DND-41 (cell line): ENCODE data around the gene MYO1H.

Experiments used
- CTCF ChIP-seq: IDR thresholded peaks from 2 replicates; pipeline ENCODE4 v1.5.1; 2012; ENCODE audit warnings: borderline replicate concordance, low read length, moderate library complexity, mild to moderate bottlenecking; ENCODE audit not compliant: poor library complexity, severe bottlenecking; ENCODE audit errors: extremely low read depth
- EZH2 ChIP-seq: IDR thresholded peaks from 3 replicates; pipeline ENCODE4 v1.6.1; 2012; ENCODE audit warnings: borderline replicate concordance, low read depth, mild to moderate bottlenecking, moderate library complexity, low read length, inconsistent platforms; ENCODE audit not compliant: severe bottlenecking

GRCh38 chr12:109387425-109388166, 39.9 kb downstream of the MYO1H start:
- TF ChIP-seq CTCF = peak; percentile 77
- TF ChIP-seq EZH2 = no peak
